HEK293 (cell line): Measurements from ENCODE around the gene MYO1C.

Source experiments
- TCF7L2 ChIP-seq: IDR thresholded peaks from 2 replicates; pipeline ENCODE4 v1.6.1; 2011; ENCODE audit warnings: low read depth, mild to moderate bottlenecking, inconsistent platforms, low read length, moderate library complexity, borderline replicate concordance
- TF ChIP-seq, protein P1 (sequence below): fragments of 450-650 bp; formaldehyde crosslinking; IDR thresholded peaks from 2 replicates; pipeline ENCODE4 v1.5.1; 2016; ENCODE audit warnings: missing biosample characterization, missing genetic modification characterization

DNA sequence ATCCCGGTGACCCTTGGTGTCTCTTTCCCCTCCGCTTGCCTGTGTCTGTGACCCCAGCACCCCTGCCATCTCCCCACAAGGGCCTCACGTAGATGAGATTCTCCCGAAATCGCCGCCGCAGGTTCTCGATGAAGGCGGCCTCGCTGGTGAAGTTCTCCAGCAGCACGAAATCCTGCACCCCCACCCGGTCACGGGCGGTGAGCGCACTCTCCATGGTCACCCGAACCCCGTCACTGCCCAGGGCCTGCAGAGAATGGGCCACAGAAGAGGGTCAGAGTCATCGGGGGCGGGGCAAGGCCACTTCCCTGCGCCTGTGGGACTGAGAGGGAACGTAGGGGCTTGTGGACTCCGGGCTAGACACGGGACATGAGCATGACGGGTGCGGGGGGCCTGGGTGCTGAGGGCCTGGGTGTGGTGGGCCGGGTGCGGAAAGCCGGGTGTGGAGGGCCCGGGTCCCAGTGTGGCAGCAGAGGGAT is 8.4 kb downstream of the MYO1C start:
- TF ChIP-seq, protein P1, sequence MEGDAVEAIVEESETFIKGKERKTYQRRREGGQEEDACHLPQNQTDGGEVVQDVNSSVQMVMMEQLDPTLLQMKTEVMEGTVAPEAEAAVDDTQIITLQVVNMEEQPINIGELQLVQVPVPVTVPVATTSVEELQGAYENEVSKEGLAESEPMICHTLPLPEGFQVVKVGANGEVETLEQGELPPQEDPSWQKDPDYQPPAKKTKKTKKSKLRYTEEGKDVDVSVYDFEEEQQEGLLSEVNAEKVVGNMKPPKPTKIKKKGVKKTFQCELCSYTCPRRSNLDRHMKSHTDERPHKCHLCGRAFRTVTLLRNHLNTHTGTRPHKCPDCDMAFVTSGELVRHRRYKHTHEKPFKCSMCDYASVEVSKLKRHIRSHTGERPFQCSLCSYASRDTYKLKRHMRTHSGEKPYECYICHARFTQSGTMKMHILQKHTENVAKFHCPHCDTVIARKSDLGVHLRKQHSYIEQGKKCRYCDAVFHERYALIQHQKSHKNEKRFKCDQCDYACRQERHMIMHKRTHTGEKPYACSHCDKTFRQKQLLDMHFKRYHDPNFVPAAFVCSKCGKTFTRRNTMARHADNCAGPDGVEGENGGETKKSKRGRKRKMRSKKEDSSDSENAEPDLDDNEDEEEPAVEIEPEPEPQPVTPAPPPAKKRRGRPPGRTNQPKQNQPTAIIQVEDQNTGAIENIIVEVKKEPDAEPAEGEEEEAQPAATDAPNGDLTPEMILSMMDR (tag by site-specific recombination) = no peak
- no peak for TF ChIP-seq TCF7L2
